PC-3 (cell line): Measurements from ENCODE around the gene ZNF106.

Experiments
- CTCF ChIP-seq: fragments of 300-600 bp; sonication (generic); conservative IDR thresholded peaks from 2 replicates; pipeline ENCODE4 v1.5.1; 2017; ENCODE audit warnings: antibody characterized with exemption, low read depth, mild to moderate bottlenecking, low read length
- EZH2 ChIP-seq: fragments of 300-600 bp; sonication (generic); IDR thresholded peaks from one replicate; pipeline ENCODE4 v1.6.1; 2017; ENCODE audit warnings: antibody characterized with exemption, mild to moderate bottlenecking, low read length; ENCODE audit not compliant: unreplicated experiment
- EZH2phosphoT487 ChIP-seq: fragments of 300-600 bp; sonication (generic); IDR thresholded peaks from 2 replicates; pipeline ENCODE4 v1.6.1; 2018; ENCODE audit warnings: mild to moderate bottlenecking, antibody characterized with exemption, low read length, borderline replicate concordance

- TF ChIP-seq CTCF (no peak), EZH2 (no peak), EZH2phosphoT487 (no peak)
Measured at GRCh38 chr15:42465520-42466259, 25.3 kb downstream of the ZNF106 start.
